Measurements from ENCODE around the gene APC2.

APC2 gene

GRCh38 chr19:1425102-1425837, 24.7 kb upstream of the APC2 start:
- Histone ChIP-seq H3K36me3 (ENCODE audit: control insufficient read depth, insufficient read depth, low read length) (peaks cover 98% of the 10 kb centered on the region), H3K27ac (ENCODE audit: low read depth, low read length) (no peak overlapping the region), H3K9me3 (ENCODE audit: control insufficient read depth, insufficient read depth, low read depth, low read length) (no peaks in the 10 kb centered on the region), H3K9ac (ENCODE audit: low read length) (no peak overlapping the region), H3K4me1 (ENCODE audit: control insufficient read depth, insufficient read depth, low read length) (0 out of 2 replicates have a peak, but pooled peaks cover 9% of the 10 kb centered on the region), H3K4me3 (ENCODE audit: low read depth, low read length) (no peak overlapping the region), H3K27me3 (ENCODE audit: control insufficient read depth, insufficient read depth, low read length) (no peaks in the 10 kb centered on the region)

GRCh38 chr19:1425902-1426301, 24.0 kb upstream of the APC2 start:
- 0 out of 2 replicates have a peak, but pooled peaks cover 9% of the 10 kb centered on the region for H3K4me1 ChIP-seq (ENCODE audit: control insufficient read depth, insufficient read depth, low read length)
- peaks cover 95% of the 10 kb centered on the region for H3K36me3 ChIP-seq (ENCODE audit: control insufficient read depth, insufficient read depth, low read length)
- no peaks in the 10 kb centered on the region for H3K27me3 ChIP-seq (ENCODE audit: control insufficient read depth, insufficient read depth, low read length)
- no peak overlapping the region for H3K27ac ChIP-seq (ENCODE audit: low read depth, low read length)
- no peak overlapping the region for H3K9ac ChIP-seq (ENCODE audit: low read length)
- no peak overlapping the region for H3K4me3 ChIP-seq (ENCODE audit: low read depth, low read length)
- no peaks in the 10 kb centered on the region for H3K9me3 ChIP-seq (ENCODE audit: control insufficient read depth, insufficient read depth, low read depth, low read length)

GRCh38 chr19:1426736-1427135, 23.2 kb upstream of the APC2 start:
- Histone ChIP-seq H3K27ac (ENCODE audit: low read depth, low read length) (no peak overlapping the region), H3K36me3 (ENCODE audit: control insufficient read depth, insufficient read depth, low read length) (peaks cover 92% of the 10 kb centered on the region), H3K27me3 (ENCODE audit: control insufficient read depth, insufficient read depth, low read length) (no peaks in the 10 kb centered on the region), H3K4me3 (ENCODE audit: low read depth, low read length) (no peak overlapping the region), H3K4me1 (ENCODE audit: control insufficient read depth, insufficient read depth, low read length) (0 out of 2 replicates have a peak, but pooled peaks cover 9% of the 10 kb centered on the region), H3K9ac (ENCODE audit: low read length) (no peak overlapping the region), H3K9me3 (ENCODE audit: control insufficient read depth, insufficient read depth, low read depth, low read length) (no peaks in the 10 kb centered on the region)

GRCh38 chr19:1427221-1427920, 22.6 kb upstream of the APC2 start:
- Histone ChIP-seq H3K27me3 (ENCODE audit: control insufficient read depth, insufficient read depth, low read length) (no peaks in the 10 kb centered on the region), H3K36me3 (ENCODE audit: control insufficient read depth, insufficient read depth, low read length) (peaks cover 92% of the 10 kb centered on the region), H3K4me1 (ENCODE audit: control insufficient read depth, insufficient read depth, low read length) (0 out of 2 replicates have a peak, but pooled peaks cover 9% of the 10 kb centered on the region), H3K9me3 (ENCODE audit: control insufficient read depth, insufficient read depth, low read depth, low read length) (no peaks in the 10 kb centered on the region), H3K9ac (ENCODE audit: low read length) (no peak overlapping the region), H3K4me3 (ENCODE audit: low read depth, low read length) (no peak overlapping the region), H3K27ac (ENCODE audit: low read depth, low read length) (no peak overlapping the region)

- 0 out of 2 replicates have a peak, but pooled peaks cover under 1% of the 10 kb centered on the region for H3K4me1 ChIP-seq (ENCODE audit: control insufficient read depth, insufficient read depth, low read length)
- no peak overlapping the region for H3K27ac ChIP-seq (ENCODE audit: low read depth, low read length)
- H3K27me3 ChIP-seq (ENCODE audit: control insufficient read depth, insufficient read depth, low read length), result no peaks in the 10 kb centered on the region
- H3K9ac ChIP-seq (ENCODE audit: low read length), result no peak overlapping the region
- H3K36me3 ChIP-seq (ENCODE audit: control insufficient read depth, insufficient read depth, low read length), result peaks cover 91% of the 10 kb centered on the region
- no peak overlapping the region for H3K4me3 ChIP-seq (ENCODE audit: low read depth, low read length)
- no peaks in the 10 kb centered on the region for H3K9me3 ChIP-seq (ENCODE audit: control insufficient read depth, insufficient read depth, low read depth, low read length)
Measured at GRCh38 chr19:1428738-1429391, 21.1 kb upstream of the APC2 start.

GRCh38 chr19:1429750-1430149, 20.2 kb upstream of the APC2 start:
- Histone ChIP-seq H3K27me3 (ENCODE audit: control insufficient read depth, insufficient read depth, low read length) (no peaks in the 10 kb centered on the region), H3K4me1 (ENCODE audit: control insufficient read depth, insufficient read depth, low read length) (no peaks in the 10 kb centered on the region), H3K36me3 (ENCODE audit: control insufficient read depth, insufficient read depth, low read length) (peaks cover 92% of the 10 kb centered on the region), H3K9ac (ENCODE audit: low read length) (no peak overlapping the region), H3K9me3 (ENCODE audit: control insufficient read depth, insufficient read depth, low read depth, low read length) (no peaks in the 10 kb centered on the region), H3K27ac (ENCODE audit: low read depth, low read length) (0 out of 2 replicates have a peak overlapping the region, but pooled peaks have one; percentile 57), H3K4me3 (ENCODE audit: low read depth, low read length) (no peak overlapping the region)

GRCh38 chr19:1430246-1430645, 19.7 kb upstream of the APC2 start:
- H3K27me3 ChIP-seq (ENCODE audit: control insufficient read depth, insufficient read depth, low read length), result no peaks in the 10 kb centered on the region
- no peak overlapping the region for H3K9ac ChIP-seq (ENCODE audit: low read length)
- H3K36me3 ChIP-seq (ENCODE audit: control insufficient read depth, insufficient read depth, low read length), result peaks cover 87% of the 10 kb centered on the region
- no peaks in the 10 kb centered on the region for H3K4me1 ChIP-seq (ENCODE audit: control insufficient read depth, insufficient read depth, low read length)
- H3K27ac ChIP-seq (ENCODE audit: low read depth, low read length), result no peak overlapping the region
- no peaks in the 10 kb centered on the region for H3K9me3 ChIP-seq (ENCODE audit: control insufficient read depth, insufficient read depth, low read depth, low read length)
- no peak overlapping the region for H3K4me3 ChIP-seq (ENCODE audit: low read depth, low read length)

- Histone ChIP-seq H3K27me3 (ENCODE audit: control insufficient read depth, insufficient read depth, low read length) (no peaks in the 10 kb centered on the region), H3K4me3 (ENCODE audit: low read depth, low read length) (no peak overlapping the region), H3K36me3 (ENCODE audit: control insufficient read depth, insufficient read depth, low read length) (peaks cover 74% of the 10 kb centered on the region), H3K9ac (ENCODE audit: low read length) (no peak overlapping the region), H3K27ac (ENCODE audit: low read depth, low read length) (no peak overlapping the region), H3K4me1 (ENCODE audit: control insufficient read depth, insufficient read depth, low read length) (no peaks in the 10 kb centered on the region), H3K9me3 (ENCODE audit: control insufficient read depth, insufficient read depth, low read depth, low read length) (no peaks in the 10 kb centered on the region)
Measured at GRCh38 chr19:1431759-1432506, 18.0 kb upstream of the APC2 start.

- no peak overlapping the region for H3K9ac ChIP-seq (ENCODE audit: low read length)
- H3K4me3 ChIP-seq (ENCODE audit: low read depth, low read length), result no peak overlapping the region
- no peak overlapping the region for H3K27ac ChIP-seq (ENCODE audit: low read depth, low read length)
- H3K9me3 ChIP-seq (ENCODE audit: control insufficient read depth, insufficient read depth, low read depth, low read length), result no peaks in the 10 kb centered on the region
- H3K4me1 ChIP-seq (ENCODE audit: control insufficient read depth, insufficient read depth, low read length), result no peaks in the 10 kb centered on the region
- H3K36me3 ChIP-seq (ENCODE audit: control insufficient read depth, insufficient read depth, low read length), result peaks cover 68% of the 10 kb centered on the region
- H3K27me3 ChIP-seq (ENCODE audit: control insufficient read depth, insufficient read depth, low read length), result no peaks in the 10 kb centered on the region
Measured at GRCh38 chr19:1432507-1432887, 17.4 kb upstream of the APC2 start.

GRCh38 chr19:1433119-1434039, 16.5 kb upstream of the APC2 start:
- Histone ChIP-seq H3K27me3 (ENCODE audit: control insufficient read depth, insufficient read depth, low read length) (no peaks in the 10 kb centered on the region), H3K9ac (ENCODE audit: low read length) (no peak overlapping the region), H3K9me3 (ENCODE audit: control insufficient read depth, insufficient read depth, low read depth, low read length) (no peaks in the 10 kb centered on the region), H3K4me1 (ENCODE audit: control insufficient read depth, insufficient read depth, low read length) (no peaks in the 10 kb centered on the region), H3K27ac (ENCODE audit: low read depth, low read length) (no peak overlapping the region), H3K4me3 (ENCODE audit: low read depth, low read length) (no peak overlapping the region), H3K36me3 (ENCODE audit: control insufficient read depth, insufficient read depth, low read length) (peaks cover 60% of the 10 kb centered on the region)

Data from HUES6 (cell line).